Activated CD8-positive, alpha-beta T cell treated with anti-CD3 and anti-CD28 coated beads for 36 hours (primary cell): Measurements from ENCODE around the gene OR10V1. TPM values are rescaled to one million over a fixed set of nuclear protein-coding genes. Genes with fewer than 3 reads are reported as not detected.

Experiments
- ATAC-seq: fragments of 200-7000 bp; cut with Tn5 transposase; one replicate; pipeline ENCODE4 v1.10.0; 2021; ENCODE audit warnings: mild to moderate bottlenecking, moderate library complexity
- CTCF ChIA-PET: fragments of 350-600 bp; sonication (Branson Sonifier 250); formaldehyde crosslinking; loops from one replicate; lab custom pipeline; 2021; ENCODE audit warnings: antibody characterized with exemption; lab: Charles Lee
- POLR2A ChIA-PET: fragments of 350-600 bp; sonication (Branson Sonifier 250); formaldehyde crosslinking; loops from one replicate; lab custom pipeline; 2021; ENCODE audit warnings: antibody characterized with exemption; lab: Charles Lee
- DNase-seq: peaks from one replicate; pipeline ENCODE4 v3.0.0-alpha.2; 2020
- H3K27ac Mint-ChIP-seq: one replicate; pipeline ENCODE4 v1.8.0; 2021; ENCODE audit warnings: mild to moderate bottlenecking, mixed read lengths
- H3K27me3 Mint-ChIP-seq: one replicate; pipeline ENCODE4 v1.8.0; 2021; ENCODE audit warnings: mixed read lengths
- H3K36me3 Mint-ChIP-seq: one replicate; pipeline ENCODE4 v1.8.0; 2021; ENCODE audit warnings: low read depth, mixed read lengths
- H3K4me1 Mint-ChIP-seq: one replicate; pipeline ENCODE4 v1.8.0; 2021; ENCODE audit warnings: low read depth, mixed read lengths
- H3K4me3 Mint-ChIP-seq: one replicate; pipeline ENCODE4 v1.8.0; 2021; ENCODE audit warnings: mild to moderate bottlenecking, moderate library complexity, mixed read lengths
- H3K9me3 Mint-ChIP-seq: one replicate; pipeline ENCODE4 v1.8.0; 2021; ENCODE audit warnings: mixed read lengths
- intact Hi-C: fragments of 100-400 bp; cut with micrococcal nuclease; formaldehyde crosslinking; loops from one replicate; pipeline ENCODE4 v1.10.0; 2022
- total RNA-seq, 2 experiments: library from RNA; stranded (reverse); gene quantifications; one replicate each; pipeline ENCODE4 v1.2.3, GENCODE V29; 2021
- TF ChIP-seq, protein P1 (sequence below): fragments of 200-600 bp; IDR thresholded peaks from one replicate; pipeline ENCODE4 v1.8.0; 2022; ENCODE audit warnings: antibody characterized with exemption, mild to moderate bottlenecking

The OR10V1 gene
- total RNA-seq, 2 experiments from 2014 or later: not detected

- peak overlapping the region; percentile 67 for H3K27ac Mint-ChIP-seq
- H3K27me3 Mint-ChIP-seq: peaks cover 4% of the 10 kb centered on the region
- intact Hi-C loops: loop anchor here (1.0 kb wide), 1 partner anchor 48 kb away; no protein-coding TSS in a partner anchor
- peak; percentile 47 for DNase-seq
- TF ChIP-seq, protein P1, sequence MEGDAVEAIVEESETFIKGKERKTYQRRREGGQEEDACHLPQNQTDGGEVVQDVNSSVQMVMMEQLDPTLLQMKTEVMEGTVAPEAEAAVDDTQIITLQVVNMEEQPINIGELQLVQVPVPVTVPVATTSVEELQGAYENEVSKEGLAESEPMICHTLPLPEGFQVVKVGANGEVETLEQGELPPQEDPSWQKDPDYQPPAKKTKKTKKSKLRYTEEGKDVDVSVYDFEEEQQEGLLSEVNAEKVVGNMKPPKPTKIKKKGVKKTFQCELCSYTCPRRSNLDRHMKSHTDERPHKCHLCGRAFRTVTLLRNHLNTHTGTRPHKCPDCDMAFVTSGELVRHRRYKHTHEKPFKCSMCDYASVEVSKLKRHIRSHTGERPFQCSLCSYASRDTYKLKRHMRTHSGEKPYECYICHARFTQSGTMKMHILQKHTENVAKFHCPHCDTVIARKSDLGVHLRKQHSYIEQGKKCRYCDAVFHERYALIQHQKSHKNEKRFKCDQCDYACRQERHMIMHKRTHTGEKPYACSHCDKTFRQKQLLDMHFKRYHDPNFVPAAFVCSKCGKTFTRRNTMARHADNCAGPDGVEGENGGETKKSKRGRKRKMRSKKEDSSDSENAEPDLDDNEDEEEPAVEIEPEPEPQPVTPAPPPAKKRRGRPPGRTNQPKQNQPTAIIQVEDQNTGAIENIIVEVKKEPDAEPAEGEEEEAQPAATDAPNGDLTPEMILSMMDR: no peak
- CTCF ChIA-PET: interaction anchor here (0.9 to 6.0 kb wide), 20 partner anchors 10 to 610 kb away, joined by 3 to 92 read pairs (median 5); partner anchors contain the start of gene MRPL16
- H3K9me3 Mint-ChIP-seq: no peaks in the 10 kb centered on the region
- no peaks in the 10 kb centered on the region for H3K36me3 Mint-ChIP-seq
- ATAC-seq: peak; percentile 26
- POLR2A ChIA-PET: interaction anchor here (1.4 to 2.5 kb wide), 3 partner anchors 13 to 86 kb away, joined by 4 to 14 read pairs (median 5); partner anchors contain the start of genes MRPL16 and PATL1
- H3K4me1 Mint-ChIP-seq: peaks cover 14% of the 10 kb centered on the region
- peak overlapping the region; percentile 96 for H3K4me3 Mint-ChIP-seq
Observed at GRCh38 chr11:59754494-59754858, 40.8 kb upstream of the OR10V1 start.

DNA sequence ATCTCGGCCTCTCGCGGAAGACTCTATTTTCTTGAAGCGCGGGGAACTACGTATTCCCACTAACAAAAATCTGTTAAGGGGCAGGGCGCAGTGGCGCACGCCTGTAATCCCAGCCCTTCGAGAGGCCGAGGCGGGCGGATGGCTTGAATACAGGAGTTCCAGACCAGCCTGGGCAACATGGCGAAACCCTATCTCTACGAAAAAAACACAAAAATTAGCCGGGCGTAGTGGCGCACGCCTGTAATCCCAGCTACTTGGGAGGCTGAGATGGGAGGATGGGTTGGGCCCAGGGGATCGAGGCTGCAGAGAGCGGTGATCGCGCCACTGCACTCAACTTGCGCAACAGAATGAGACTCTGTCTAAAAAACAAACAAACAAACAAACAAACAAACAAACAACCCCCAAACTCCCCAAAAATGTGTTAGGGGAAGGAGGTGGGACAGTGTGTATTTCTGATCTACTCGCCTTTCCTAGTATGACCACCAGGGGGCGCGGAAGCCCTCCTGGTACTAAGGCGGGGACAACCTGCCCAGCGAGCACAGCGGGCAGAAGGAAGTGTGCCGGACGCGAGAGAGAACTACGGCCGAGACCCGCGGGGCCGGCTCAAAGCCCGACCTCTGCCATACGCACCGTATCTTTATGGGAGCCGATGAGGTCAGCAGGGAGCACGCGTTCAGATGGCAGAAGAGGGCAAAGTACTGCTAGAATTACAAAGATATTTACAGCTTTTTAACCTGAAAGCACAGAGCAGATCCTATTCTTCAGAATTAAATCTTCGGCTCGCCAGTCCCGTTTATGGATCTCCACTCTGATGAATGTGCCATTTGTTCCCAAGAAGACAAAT, 40.2 kb upstream of the OR10V1 start:
- peak overlapping the region; percentile 55 for H3K27ac Mint-ChIP-seq
- H3K9me3 Mint-ChIP-seq: no peaks in the 10 kb centered on the region
- ChIA-PET CTCF (interaction anchor here (0.9 to 6.0 kb wide), 19 partner anchors 9 to 609 kb away, joined by 3 to 92 read pairs (median 5); partner anchors contain the start of gene MRPL16), POLR2A (interaction anchor here (1.1 to 2.5 kb wide), 4 partner anchors 11 to 85 kb away, joined by 3 to 14 read pairs (median 4); partner anchors contain the start of genes MRPL16 and PATL1)
- DNase-seq (peak; percentile 92), ATAC-seq (peak; percentile 71)
- peak overlapping the region; percentile 96 for H3K4me3 Mint-ChIP-seq
- H3K36me3 Mint-ChIP-seq: no peaks in the 10 kb centered on the region
- peaks cover 14% of the 10 kb centered on the region for H3K4me1 Mint-ChIP-seq
- TF ChIP-seq, protein P1: peak; percentile 92
- peaks cover 8% of the 10 kb centered on the region for H3K27me3 Mint-ChIP-seq
- intact Hi-C loops: loop anchor here (1.0 kb wide), 1 partner anchor 48 kb away; no protein-coding TSS in a partner anchor

DNA sequence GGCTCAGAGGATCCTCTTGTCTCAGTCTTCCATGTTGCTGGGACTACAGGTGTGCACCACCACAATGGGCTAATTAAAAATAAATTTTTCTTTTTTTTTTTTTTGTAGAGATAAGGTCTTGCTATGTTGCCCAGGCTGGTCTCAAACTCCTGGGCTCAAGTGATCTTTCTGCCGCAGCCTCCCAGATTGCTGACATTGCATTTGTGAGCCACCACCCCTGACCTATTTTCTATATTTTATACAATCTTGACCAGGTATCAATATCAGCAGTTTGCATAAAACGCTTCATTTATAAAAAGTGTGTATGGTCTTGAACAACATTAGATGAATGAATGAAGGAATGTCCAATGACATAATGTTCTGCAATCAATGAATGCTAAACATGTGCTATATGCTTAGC, 32.5 kb upstream of the OR10V1 start:
- Mint-ChIP-seq H3K27ac (no peak overlapping the region), H3K4me3 (no peak overlapping the region), H3K4me1 (no peaks in the 10 kb centered on the region), H3K36me3 (no peaks in the 10 kb centered on the region), H3K9me3 (no peaks in the 10 kb centered on the region), H3K27me3 (peaks cover 31% of the 10 kb centered on the region)
- TF ChIP-seq, protein P1: no peak
- intact Hi-C loops: no loop called here
- ATAC-seq (no peak), DNase-seq (no peak)
- ChIA-PET CTCF (interaction anchor here (1.0 to 3.0 kb wide), 2 partner anchors 8 to 56 kb away, joined by 3 to 23 read pairs; partner anchors contain the start of gene STX3), POLR2A (interaction anchor here (0.8 kb wide), 1 partner anchor 56 kb away, joined by 3 read pairs; no protein-coding TSS in a partner anchor)

GRCh38 chr11:59730896-59731565, 17.4 kb upstream of the OR10V1 start:
- ChIA-PET CTCF (no interaction called here), POLR2A (no interaction called here)
- no peak for ATAC-seq
- H3K27me3 Mint-ChIP-seq: no peaks in the 10 kb centered on the region
- no peaks in the 10 kb centered on the region for H3K9me3 Mint-ChIP-seq
- no peaks in the 10 kb centered on the region for H3K36me3 Mint-ChIP-seq
- H3K4me3 Mint-ChIP-seq: no peak overlapping the region
- peaks cover 6% of the 10 kb centered on the region for H3K4me1 Mint-ChIP-seq
- intact Hi-C loops: no loop called here
- H3K27ac Mint-ChIP-seq: no peak overlapping the region
- no peak for DNase-seq
- TF ChIP-seq, protein P1: no peak
